ENCODE measurements around the gene MYO1H.

MYO1H gene

GRCh38 chr12:109475993-109476806 lies 128.5 kb downstream of the MYO1H start:
- no peak for DNase-seq

- no peak for DNase-seq
Measured at GRCh38 chr12:109476807-109477184, 129.1 kb downstream of the MYO1H start.

- DNase-seq: peak; percentile 90
Measured at GRCh38 chr12:109477185-109477962, 129.7 kb downstream of the MYO1H start, which contains the start of the genes KCTD10 and UBE3B. TSS of gene KCTD10 (minus strand) at chr12:109477300. CDS start at chr12:109477262, 38 bp downstream. TSS of gene UBE3B (plus strand) at chr12:109477634. CDS start at chr12:109483552, 5,918 bp downstream.

- DNase-seq: no peak
Measured at GRCh38 chr12:109477963-109478315, 130.2 kb downstream of the MYO1H start.

GRCh38 chr12:109479761-109480160 lies 132.1 kb downstream of the MYO1H start:
- no peak for DNase-seq

GRCh38 chr12:109480356-109480755 lies 132.7 kb downstream of the MYO1H start:
- DNase-seq: no peak

GRCh38 chr12:109481863-109482262 lies 134.2 kb downstream of the MYO1H start:
- DNase-seq: no peak

- no peak for DNase-seq
Measured at GRCh38 chr12:109482491-109482890, 134.8 kb downstream of the MYO1H start.

- no peak for DNase-seq
Measured at GRCh38 chr12:109482894-109483293, 135.2 kb downstream of the MYO1H start.

- DNase-seq: no peak
Measured at GRCh38 chr12:109483346-109483745, 135.6 kb downstream of the MYO1H start.

GRCh38 chr12:109485201-109485600 lies 137.5 kb downstream of the MYO1H start:
- no peak for DNase-seq

- no peak for DNase-seq
Measured at GRCh38 chr12:109487181-109488050, 139.7 kb downstream of the MYO1H start.

- no peak for DNase-seq
Measured at GRCh38 chr12:109488051-109488665, 140.5 kb downstream of the MYO1H start.

- DNase-seq: no peak
Measured at GRCh38 chr12:109489016-109489954, 141.6 kb downstream of the MYO1H start.

GRCh38 chr12:109489955-109490565 lies 142.4 kb downstream of the MYO1H start:
- no peak for DNase-seq

GRCh38 chr12:109491671-109492070 lies 144.0 kb downstream of the MYO1H start:
- DNase-seq: no peak

GRCh38 chr12:109492371-109492770 lies 144.7 kb downstream of the MYO1H start:
- DNase-seq: no peak

GRCh38 chr12:109493090-109493489 lies 145.4 kb downstream of the MYO1H start:
- DNase-seq: no peak

- DNase-seq: no peak
Measured at GRCh38 chr12:109493938-109494337, 146.2 kb downstream of the MYO1H start.

- DNase-seq: no peak
Measured at GRCh38 chr12:109494348-109494881, 146.7 kb downstream of the MYO1H start.

- DNase-seq: no peak
Measured at GRCh38 chr12:109495012-109495411, 147.3 kb downstream of the MYO1H start.
